Esophagus muscularis mucosa (tissue), 4 donors: ENCODE data around the gene CHRNA4. TPM values are rescaled to one million over a fixed set of nuclear protein-coding genes. Genes with fewer than 3 reads are reported as not detected.

Experiments used
- DNase-seq: peaks from one replicate; pipeline ENCODE4 v3.0.0-alpha.2; 2017; ENCODE audit errors: extremely low spot score
- H3K27ac ChIP-seq, 4 donors: fragments of 200-600 bp; sonication (generic); replicated peaks in 1 of 4; 1 replicate in 3 of 4; 2 replicates in 1 of 4; pipeline ENCODE4 v1.5.1; 2016 to 2019; ENCODE audit warnings: mild to moderate bottlenecking in 1 of 4
- H3K27me3 ChIP-seq, 4 donors: fragments of 200-600 bp; sonication (generic); one replicate each; pipeline versions ENCODE4 v1.5.1 to v1.6.0; 2016 to 2019
- H3K36me3 ChIP-seq, 4 donors: fragments of 200-600 bp; sonication (generic); one replicate each; pipeline ENCODE4 v1.5.1; 2016 to 2019
- H3K4me1 ChIP-seq, 4 donors: fragments of 200-600 bp; sonication (generic); one replicate each; pipeline ENCODE4 v1.5.1; 2016 to 2019
- H3K4me3 ChIP-seq, 4 donors: fragments of 200-600 bp; sonication (generic); 1 replicate in 2 of 4; 2 replicates in 2 of 4; pipeline ENCODE4 v1.5.1; 2016 to 2019; ENCODE audit warnings: mild to moderate bottlenecking in 4 of 4, moderate library complexity in 1 of 4
- H3K9me3 ChIP-seq, 4 donors: fragments of 200-600 bp; sonication (generic); 1 replicate in 3 of 4; 2 replicates in 1 of 4; pipeline ENCODE4 v1.5.1; 2016 to 2019
- CTCF ChIP-seq, 3 experiments: fragments of 200-600 bp in 2 of 3; fragments of 450-650 bp in 1 of 3; sonication (generic) in 2 of 3; IDR thresholded peaks; one replicate each; pipeline ENCODE4 v1.5.1; 2017 to 2019; ENCODE audit warnings: antibody characterized with exemption in 3 of 3, mild to moderate bottlenecking in 2 of 3, moderate library complexity in 1 of 3
- EP300 ChIP-seq: sonication (generic); formaldehyde crosslinking; IDR thresholded peaks from one replicate; pipeline ENCODE4 v1.6.1; 2017; ENCODE audit warnings: antibody characterized with exemption
- POLR2A ChIP-seq: fragments of 450-650 bp; IDR thresholded peaks from one replicate; pipeline ENCODE4 v1.6.1; 2017; ENCODE audit warnings: antibody characterized with exemption, moderate library complexity, mild to moderate bottlenecking, low read depth
- POLR2AphosphoS5 ChIP-seq, 2 donors: sonication (generic); formaldehyde crosslinking; IDR thresholded peaks; one replicate each; pipeline ENCODE4 v1.6.1; 2017; ENCODE audit warnings: antibody characterized with exemption in 2 of 2
- WGBS: methylation state at CpG from one replicate; pipeline ENCODE4 v1.1.5; 2018; 5-methylcytosine and 5-hydroxymethylcytosine counted together
- intact Hi-C: fragments of 100-400 bp; cut with DNase I; formaldehyde crosslinking; loops from one replicate; pipeline ENCODE4 v1.15.1; 2023
- total RNA-seq, 4 donors: library from RNA; depleted of rRNA; stranded (reverse); fragments of >200 nt; gene quantifications; one replicate each; pipeline versions ENCODE4 v1.1.0 to v1.2.1, GENCODE V29; 2016

CHRNA4 gene
- total RNA-seq, 4 donors from 2014 or later = not detected

DNA sequence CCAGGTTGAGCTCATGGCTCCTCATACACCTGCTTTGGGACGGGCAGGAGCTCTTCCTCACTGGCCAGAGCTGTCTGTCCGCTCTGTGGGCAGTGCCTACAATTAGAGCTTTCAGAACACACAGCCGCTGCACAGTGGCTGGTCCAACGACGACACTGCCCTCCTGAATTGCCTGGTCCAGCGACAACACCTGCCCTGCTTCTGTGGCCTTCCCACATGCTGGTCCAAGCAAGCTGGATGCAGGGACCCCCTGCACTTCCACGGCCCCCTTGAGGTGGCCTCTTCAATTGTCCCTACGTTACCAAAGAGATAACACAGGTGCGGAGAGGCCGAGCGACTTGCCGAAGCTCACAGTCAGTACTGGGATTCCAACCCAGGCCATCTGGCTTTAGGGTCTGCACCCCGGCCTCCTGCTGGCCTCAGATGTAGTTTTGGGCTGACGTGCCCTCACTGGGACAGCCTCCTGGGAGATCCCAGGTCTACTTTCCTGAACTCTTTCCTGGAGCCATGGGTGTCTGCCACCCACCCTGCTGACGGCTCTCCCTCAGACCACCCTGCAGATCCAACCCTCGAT lies 1.4 kb upstream of the CHRNA4 start:
- no peak for TF ChIP-seq POLR2A
- Histone ChIP-seq H3K27ac (no peak overlapping the region), H3K4me3 (no peak overlapping the region), H3K36me3 (no peaks in the 10 kb centered on the region), H3K4me1 (peaks cover 5 to 13% (median 9%) of the 10 kb centered on the region in 4 donors), H3K27me3 (peaks cover 0 to 96% (median 24%) of the 10 kb centered on the region in 4 donors), H3K9me3 (no peaks in the 10 kb centered on the region)
- WGBS = 70% methylated on average over 10 of the region's 16 CpGs
- no peak for DNase-seq
- intact Hi-C loops = no loop called here

- Histone ChIP-seq H3K36me3 (no peaks in the 10 kb centered on the region), H3K9me3 (no peaks in the 10 kb centered on the region), H3K4me3 (no peak overlapping the region), H3K27me3 (peaks cover 0 to 92% (median 24%) of the 10 kb centered on the region in 4 donors), H3K27ac (no peak overlapping the region), H3K4me1 (peaks cover 5 to 13% (median 9%) of the 10 kb centered on the region in 4 donors)
- no peak for TF ChIP-seq POLR2AphosphoS5 (IDR thresholded peaks at IDR 0.05)
- TF ChIP-seq POLR2A = no peak
- TF ChIP-seq CTCF (IDR thresholded peaks at IDR 0.05) = no peak
- no peak for TF ChIP-seq EP300
- WGBS = 10% methylated on average over 17 of the region's 50 CpGs
- DNase-seq = no peak
- intact Hi-C loops = no loop called here
Measured at GRCh38 chr20:63361519-63362435, 628 bp upstream of the CHRNA4 start.

DNA sequence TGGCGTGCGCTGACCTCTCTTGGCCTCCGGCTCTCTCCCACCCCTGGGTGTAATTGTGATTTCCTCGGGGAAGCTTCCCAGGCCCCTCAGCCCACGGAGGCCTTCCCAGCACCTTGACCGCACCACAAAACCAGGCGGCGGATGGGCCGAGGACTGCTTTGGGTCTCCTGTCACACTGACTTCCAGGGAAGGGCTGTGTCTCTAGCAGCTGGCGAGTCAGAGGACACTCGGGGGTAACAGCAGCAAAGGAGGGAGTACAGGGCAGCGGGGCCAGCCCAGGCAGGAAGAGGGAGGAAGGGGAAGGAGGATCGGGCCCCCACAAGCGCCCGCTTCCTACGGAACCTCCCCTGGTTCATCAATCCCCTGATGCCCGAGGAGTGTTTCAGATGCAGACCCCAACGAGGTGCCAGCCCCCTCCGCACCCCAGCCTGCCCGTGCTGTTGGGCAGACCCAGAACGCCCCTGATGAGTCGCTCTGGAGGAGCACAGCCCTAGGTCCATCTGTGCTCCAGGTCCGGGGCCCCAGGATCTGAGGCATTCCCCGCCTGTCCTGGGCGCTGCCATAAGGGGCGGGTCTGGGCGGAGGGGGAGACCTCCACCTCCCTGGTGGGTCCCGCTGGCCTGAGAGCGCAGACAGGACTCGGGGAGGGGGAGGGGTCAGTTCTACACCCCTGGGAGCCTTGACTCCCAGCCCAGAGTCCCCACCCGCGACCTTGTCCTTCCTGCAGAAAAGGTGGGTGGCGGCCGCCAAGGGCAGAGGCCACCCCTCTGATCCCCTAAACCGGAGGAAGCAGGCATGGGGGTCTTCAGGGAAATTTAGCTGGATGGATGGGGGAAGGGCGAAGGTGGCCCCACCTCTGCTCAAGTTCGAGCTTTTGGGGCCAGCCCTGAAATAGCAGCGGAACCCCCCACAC lies 956 bp downstream of the CHRNA4 start:
- TF ChIP-seq POLR2A = no peak
- no peak for TF ChIP-seq POLR2AphosphoS5 (IDR thresholded peaks at IDR 0.05)
- no peak for TF ChIP-seq CTCF (IDR thresholded peaks at IDR 0.05)
- TF ChIP-seq EP300 = no peak
- WGBS = 39% methylated on average over 11 of the region's 38 CpGs

DNA sequence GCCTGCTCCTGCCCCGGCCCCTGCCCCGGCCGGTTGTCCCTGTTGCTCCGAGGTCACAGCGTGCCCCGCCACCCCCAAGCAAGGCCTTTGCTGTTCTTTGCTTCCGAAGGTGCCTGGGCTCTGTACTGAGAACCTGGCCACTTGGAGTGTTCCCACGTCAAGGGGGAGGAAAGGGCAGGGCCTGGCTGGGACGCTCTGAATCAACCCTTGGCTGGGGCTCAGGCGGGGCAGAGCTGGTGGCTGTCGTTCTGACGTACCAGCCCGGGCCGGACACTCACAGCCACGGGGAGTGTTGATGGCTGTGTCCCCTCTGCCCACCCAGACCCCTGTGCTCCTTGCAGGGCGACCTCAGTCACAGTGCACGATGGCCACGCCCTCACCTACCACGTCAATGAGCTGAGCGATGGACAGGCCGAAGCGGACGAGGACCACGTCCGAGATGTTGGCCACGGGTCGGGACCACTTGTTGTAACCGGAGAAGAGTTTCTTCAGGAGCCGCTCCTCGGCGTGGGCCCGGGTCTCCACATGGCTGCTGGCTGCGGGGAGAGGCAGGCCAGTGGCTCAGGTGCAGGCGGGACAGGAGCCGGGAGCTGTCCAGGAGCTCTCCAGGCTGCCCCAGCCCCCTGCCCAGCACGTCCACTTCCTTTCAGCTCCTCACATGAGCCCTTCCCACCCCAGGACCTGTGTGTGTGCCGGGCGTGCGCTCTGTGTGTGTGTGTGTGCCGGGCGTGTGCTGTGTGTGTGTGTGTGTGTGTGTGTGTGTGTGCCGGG lies 1.8 kb downstream of the CHRNA4 start:
- 81% methylated on average over 15 of the region's 42 CpGs for WGBS
- intact Hi-C loops = no loop called here
- Histone ChIP-seq H3K4me1 (peaks cover 5 to 13% (median 9%) of the 10 kb centered on the region in 4 donors), H3K27ac (no peak overlapping the region), H3K27me3 (peaks cover 0 to 93% (median 24%) of the 10 kb centered on the region in 4 donors), H3K4me3 (no peak overlapping the region), H3K36me3 (no peaks in the 10 kb centered on the region), H3K9me3 (no peaks in the 10 kb centered on the region)
- no peak for TF ChIP-seq EP300
- no peak for TF ChIP-seq POLR2A
- DNase-seq = no peak

More for the DNA sequence above, 956 bp downstream of the CHRNA4 start:
- Histone ChIP-seq H3K9me3 (no peaks in the 10 kb centered on the region), H3K4me3 (peak overlapping the region in 2 of 4 donors; percentile 25 to 33), H3K4me1 (peaks cover 5 to 13% (median 9%) of the 10 kb centered on the region in 4 donors), H3K27me3 (peaks cover 0 to 93% (median 24%) of the 10 kb centered on the region in 4 donors), H3K36me3 (no peaks in the 10 kb centered on the region), H3K27ac (no peak overlapping the region)
- intact Hi-C loops = no loop called here
- DNase-seq = no peak
